Kasumi-1 (cell line): Measurements from ENCODE around the gene PCDHGA5.
"Not testable (repeated sequence)": the region's sequence is repeated elsewhere in the genome, so short reads cannot be mapped to it uniquely, and the experiment has no call there.

Experiments used
- DNase-seq, 2 experiments: peaks; one replicate each; lab custom pipeline; 2025; lab: John Stamatoyannopoulos, UW

The PCDHGA5 gene

GRCh38 chr5:141351591-141351990 is 12.4 kb upstream of the PCDHGA5 start:
- no peak for DNase-seq

GRCh38 chr5:141354900-141355469 is 9.0 kb upstream of the PCDHGA5 start, which contains the start of gene PCDHGA4:
Gene PCDHGA4 (plus strand): TSS chr5:141355021. CDS start chr5:141355108, 87 bp downstream.
- DNase-seq = no peak

GRCh38 chr5:141355641-141356040 is 8.3 kb upstream of the PCDHGA5 start:
- DNase-seq = no peak

- no peak for DNase-seq
Measured at GRCh38 chr5:141356133-141356532, 7.8 kb upstream of the PCDHGA5 start.

GRCh38 chr5:141356950-141357349 is 7.0 kb upstream of the PCDHGA5 start:
- DNase-seq = no peak

- DNase-seq = no peak
Measured at GRCh38 chr5:141359790-141360426, 4.1 kb upstream of the PCDHGA5 start, which contains the start of gene PCDHGB2. Gene PCDHGB2 (plus strand): TSS chr5:141359994. CDS start chr5:141360136, 142 bp downstream.

GRCh38 chr5:141360685-141361084 is 3.3 kb upstream of the PCDHGA5 start:
- no peak for DNase-seq

- no peak for DNase-seq
Measured at GRCh38 chr5:141362719-141363118, 1.2 kb upstream of the PCDHGA5 start.

GRCh38 chr5:141366016-141366896 is 2.3 kb downstream of the PCDHGA5 start:
- no peak for DNase-seq

GRCh38 chr5:141369994-141370848 is 6.3 kb downstream of the PCDHGA5 start, which contains the start of gene PCDHGB3:
Gene PCDHGB3 (plus strand): TSS chr5:141370242. CDS start chr5:141370395, 153 bp downstream.
- DNase-seq = no peak

GRCh38 chr5:141371572-141372475 is 7.9 kb downstream of the PCDHGA5 start:
- DNase-seq = no peak

- DNase-seq = no peak
Measured at GRCh38 chr5:141373673-141374317, 9.8 kb downstream of the PCDHGA5 start, which contains the start of gene PCDHGA6. Gene PCDHGA6 (plus strand): TSS chr5:141373891. CDS start chr5:141374084, 193 bp downstream.

GRCh38 chr5:141374627-141375026 is 10.7 kb downstream of the PCDHGA5 start:
- no peak for DNase-seq

GRCh38 chr5:141375444-141376155 is 11.6 kb downstream of the PCDHGA5 start:
- not testable (repeated sequence) for DNase-seq

- DNase-seq = no peak
Measured at GRCh38 chr5:141382469-141383294, 18.7 kb downstream of the PCDHGA5 start, which contains the start of gene PCDHGA7. Gene PCDHGA7 (plus strand): TSS chr5:141382742. CDS start chr5:141382900, 158 bp downstream.

GRCh38 chr5:141383345-141383744 is 19.4 kb downstream of the PCDHGA5 start:
- no peak for DNase-seq

- DNase-seq = no peak
Measured at GRCh38 chr5:141384471-141385267, 20.7 kb downstream of the PCDHGA5 start.
